Stimulated activated CD8-positive, alpha-beta memory T cell treated with anti-CD3 and anti-CD28 coated beads, Interleukin-4, amount 100 ng/mL, for 24 hours (primary cell): Measurements from ENCODE around the gene CDR2L.
A peak's percentile ranks its signal among the peaks of the same experiment; 100 is the strongest.
"Not testable (repeated sequence)": the region's sequence is repeated elsewhere in the genome, so short reads cannot be mapped to it uniquely, and the experiment has no call there.

Source experiments
- DNase-seq: peaks from one replicate; pipeline ENCODE4 v3.0.0-alpha.2; 2020; ENCODE audit warnings: low read depth

The CDR2L gene

DNA sequence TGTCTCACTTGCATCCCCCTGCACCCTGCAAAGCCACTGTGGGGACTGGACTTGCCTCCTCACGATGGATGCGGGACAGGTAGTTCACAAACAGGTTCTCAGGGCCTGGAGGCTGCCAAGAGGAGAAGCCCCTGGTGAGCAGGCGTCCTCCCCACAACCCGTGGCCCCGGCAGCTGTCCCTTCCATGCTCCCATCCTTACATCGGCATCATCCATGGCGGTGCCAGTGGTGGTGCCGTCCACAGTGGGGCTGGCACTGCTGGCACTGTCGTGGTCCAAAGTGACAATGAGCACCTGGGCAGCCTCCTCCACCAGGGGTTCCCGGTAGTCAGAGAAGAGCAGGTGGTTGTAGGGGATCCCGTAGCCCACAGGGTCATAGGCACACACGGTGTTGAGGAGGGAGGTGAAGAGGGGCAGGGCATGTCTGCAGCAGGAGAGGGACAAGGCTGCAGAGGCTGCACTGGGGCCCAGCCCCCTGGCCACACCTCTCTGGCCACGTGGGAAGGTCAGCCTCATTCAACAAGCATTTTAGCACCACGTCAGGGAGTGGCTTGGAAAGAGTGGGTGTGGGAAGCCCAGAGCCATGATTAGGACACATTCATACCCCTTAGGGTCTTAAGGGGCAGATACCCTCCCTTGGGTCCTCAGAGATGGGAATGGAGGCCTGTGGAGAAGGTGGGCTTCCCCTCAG is 27.5 kb upstream of the CDR2L start:
- DNase-seq: no peak

GRCh38 chr17:74960570-74961342 is 26.7 kb upstream of the CDR2L start:
- DNase-seq: no peak

DNA sequence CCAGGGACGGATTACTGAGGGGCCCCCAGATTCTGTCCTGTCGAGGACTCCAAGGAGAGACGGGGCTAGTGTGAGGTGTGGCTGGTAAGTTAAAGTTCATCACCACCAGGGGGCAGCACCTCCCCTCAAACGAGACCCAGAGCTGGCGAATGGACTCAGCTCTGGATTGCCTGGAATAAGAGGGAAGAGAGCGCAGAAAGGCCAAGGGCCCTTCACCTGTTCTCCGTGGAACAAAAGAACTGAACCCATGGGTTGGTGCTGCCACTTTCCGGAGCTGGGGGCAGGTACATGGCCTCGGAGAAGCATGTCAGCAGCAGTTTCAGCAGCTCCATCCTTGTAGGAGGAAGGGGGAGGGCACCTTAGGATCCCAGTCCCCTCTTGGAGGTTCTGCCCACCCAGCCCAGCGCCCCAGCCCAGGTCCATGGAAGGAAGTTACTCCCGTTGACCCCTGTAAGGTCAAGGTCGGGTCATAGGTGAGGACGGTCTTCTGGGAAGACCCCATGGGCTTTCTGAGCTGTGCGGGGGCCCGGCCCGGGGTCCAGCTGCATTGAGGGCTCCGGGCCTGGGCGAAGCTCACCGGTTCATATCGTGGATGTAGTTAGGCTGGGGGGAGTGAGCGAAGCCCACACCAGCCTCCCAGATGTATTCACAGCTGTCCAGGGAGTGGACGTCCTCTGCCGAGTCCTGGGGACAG is 25.6 kb upstream of the CDR2L start:
- DNase-seq: peak; percentile 73

GRCh38 chr17:74962622-74963394 is 24.6 kb upstream of the CDR2L start:
- DNase-seq: no peak

DNA sequence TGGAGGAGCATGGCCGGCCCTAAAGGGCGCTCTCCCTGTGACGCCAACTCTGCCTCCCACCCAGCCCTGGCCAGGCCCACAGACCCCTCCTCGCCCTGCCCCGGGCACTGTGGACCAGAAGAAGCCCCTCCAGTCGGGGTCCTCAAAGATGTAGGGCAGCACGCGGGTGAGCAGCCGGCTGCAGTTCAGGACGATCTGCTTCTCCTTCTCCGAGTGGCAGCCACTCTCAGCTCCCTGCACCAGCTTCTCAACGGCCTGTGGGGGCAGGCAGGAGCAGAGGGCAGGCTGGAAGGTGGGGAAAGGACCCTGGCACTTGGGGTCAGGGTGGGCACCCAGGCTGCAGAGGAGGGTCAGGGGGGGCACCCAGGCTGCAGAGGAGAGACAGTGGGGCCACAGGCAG is 23.8 kb upstream of the CDR2L start:
- DNase-seq: no peak

DNA sequence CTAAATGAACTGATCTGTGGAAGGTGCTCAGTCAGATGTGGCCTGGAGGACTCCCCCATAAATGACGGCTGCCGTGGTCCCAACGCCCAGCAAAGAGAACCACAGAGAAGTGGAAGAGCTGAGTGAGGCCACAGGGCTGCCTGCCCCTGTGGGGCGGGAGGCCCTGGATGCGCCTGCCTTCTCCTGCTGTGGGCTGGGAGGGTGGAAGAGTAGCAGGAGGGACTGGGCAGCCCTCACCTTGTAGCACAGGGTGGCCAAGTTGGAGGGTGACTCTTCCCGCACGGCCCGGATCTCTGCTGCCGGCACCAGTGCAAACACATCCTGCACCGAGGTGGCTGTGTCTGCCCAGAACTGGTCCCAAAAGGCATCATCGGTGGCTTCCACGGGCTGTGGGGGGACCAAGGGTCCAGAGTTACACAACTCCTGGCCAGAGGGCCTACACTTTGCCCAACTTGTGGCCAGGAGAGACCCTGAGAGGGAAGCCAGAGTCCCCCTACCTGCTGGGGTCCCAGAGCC is 23.1 kb upstream of the CDR2L start:
- no peak for DNase-seq

- DNase-seq: no peak
Observed at GRCh38 chr17:74964988-74965622, 22.3 kb upstream of the CDR2L start.

- DNase-seq: no peak
Observed at GRCh38 chr17:74968361-74968780, 19.1 kb upstream of the CDR2L start.

GRCh38 chr17:74969501-74969900 is 17.9 kb upstream of the CDR2L start:
- DNase-seq: not testable (repeated sequence)

DNA sequence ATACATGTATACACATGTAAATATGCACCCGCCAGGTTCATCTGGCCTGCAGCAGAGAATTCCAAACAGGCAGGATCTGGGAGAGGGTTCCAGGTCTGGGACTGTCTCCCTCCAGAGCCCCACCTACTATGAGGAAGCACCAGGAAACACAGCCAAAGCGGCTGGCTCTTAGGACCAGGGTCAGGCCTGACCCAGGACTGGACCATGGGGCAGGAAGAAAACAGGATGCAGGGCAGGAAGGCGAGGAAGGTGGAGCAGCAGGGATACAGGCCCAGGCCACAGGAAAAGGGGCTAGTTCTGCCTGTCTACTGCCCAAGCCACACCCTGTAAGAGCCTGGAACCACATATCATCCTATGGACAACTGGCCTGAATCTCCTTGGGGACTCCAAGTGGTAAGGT is 17.0 kb upstream of the CDR2L start:
- no peak for DNase-seq

DNA sequence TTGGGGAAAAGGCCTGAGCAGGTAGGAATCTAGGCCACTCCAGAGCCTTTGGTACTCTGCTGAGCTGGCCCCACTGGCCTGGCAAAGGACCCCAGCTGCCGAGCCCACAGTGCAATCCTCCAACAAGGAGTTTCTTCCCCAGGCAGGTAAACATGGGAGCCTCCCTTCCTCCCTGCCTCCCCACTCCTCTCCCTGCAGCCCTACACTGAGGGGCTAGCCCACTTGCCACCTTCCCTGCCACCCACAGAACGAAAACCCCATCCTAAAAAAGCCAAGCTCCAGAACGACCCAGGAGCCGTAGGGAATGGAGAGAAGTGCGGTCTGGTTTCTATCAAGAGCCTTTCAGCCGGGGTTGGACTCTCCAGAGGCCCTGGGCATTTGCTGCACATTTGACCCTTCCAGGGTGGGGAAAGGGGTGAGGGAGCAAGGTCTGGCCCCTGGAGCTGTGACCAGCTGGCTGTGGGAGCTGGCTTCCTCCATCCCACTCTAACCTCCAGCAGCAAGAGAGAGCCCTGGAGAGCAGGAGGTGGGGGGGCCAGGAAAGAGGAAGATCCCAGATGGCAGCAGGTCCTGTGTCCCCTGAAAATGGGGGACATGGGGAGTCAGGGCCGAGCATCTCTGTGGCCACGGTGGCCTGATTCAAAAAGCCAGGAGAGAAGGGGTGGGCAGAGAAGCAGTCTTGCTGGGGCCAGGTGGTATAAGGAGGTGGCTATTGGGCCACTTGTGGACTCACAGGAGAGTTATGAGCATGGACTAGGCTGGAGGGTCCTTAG is 16.2 kb upstream of the CDR2L start:
- DNase-seq: no peak

DNA sequence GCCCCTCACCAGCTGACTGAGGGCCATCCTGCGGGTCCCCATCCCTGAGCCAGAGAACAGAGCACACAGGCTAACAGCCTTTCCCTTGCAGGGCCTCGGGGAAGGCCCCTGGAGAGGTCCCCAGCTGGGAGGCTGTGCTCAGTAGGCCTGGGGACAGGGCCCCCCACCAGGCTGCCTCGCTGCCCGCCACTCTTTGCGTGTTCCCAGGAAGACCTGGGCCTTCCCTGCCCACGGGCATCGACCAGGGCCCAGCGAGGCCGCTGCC is 15.7 kb upstream of the CDR2L start:
- DNase-seq: no peak

DNA sequence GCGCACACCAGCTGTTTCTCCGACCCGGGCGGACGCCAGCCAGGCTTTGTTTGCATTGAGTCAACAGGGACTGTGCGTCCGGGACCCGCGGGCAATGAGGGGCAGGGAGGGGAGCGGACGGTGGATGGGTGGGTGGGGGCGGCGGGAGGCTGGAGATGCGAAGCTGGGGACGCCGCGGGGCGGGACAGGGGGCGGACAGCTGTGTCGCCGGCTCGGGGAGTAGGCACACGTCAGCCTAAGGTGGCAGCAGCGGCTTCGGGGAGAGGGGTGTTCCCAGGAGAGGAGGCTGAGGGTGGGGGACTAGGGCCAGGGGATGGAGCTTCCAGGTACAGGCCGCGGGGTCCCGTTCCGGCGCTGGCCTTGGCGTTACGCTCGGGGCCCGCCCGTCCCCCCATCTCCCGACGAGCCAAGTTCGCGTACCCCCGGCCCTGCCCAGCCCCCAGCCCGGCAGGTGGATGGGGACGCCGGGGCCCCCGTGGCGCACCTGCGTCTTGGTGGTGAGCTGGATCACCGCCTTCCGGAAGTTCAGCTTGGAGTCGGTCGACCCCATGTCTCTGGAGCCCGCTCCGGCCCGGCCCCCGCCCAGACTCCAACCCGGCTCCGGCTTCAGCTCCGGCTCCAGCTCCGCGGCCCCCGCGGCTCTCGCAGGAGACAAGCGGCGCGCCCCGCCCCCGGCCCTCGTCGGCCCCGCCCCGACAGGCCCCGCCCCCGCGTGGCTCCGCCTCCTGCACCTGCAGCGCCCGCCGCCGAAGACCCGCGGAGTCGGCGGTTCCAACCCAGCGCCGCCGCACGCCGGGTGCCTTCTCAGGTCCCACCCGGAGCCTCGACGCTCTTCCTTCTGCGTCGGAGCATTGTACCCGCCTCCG is 15.1 kb upstream of the CDR2L start, which contains the start of gene HID1:
Gene HID1, minus strand, starts transcription at position 653 of the 866 bp plus-strand sequence. Its CDS starts 103 bp downstream, at position 550.
- peak; percentile 73 for DNase-seq

GRCh38 chr17:74972973-74973328 is 14.5 kb upstream of the CDR2L start:
- no peak for DNase-seq

DNA sequence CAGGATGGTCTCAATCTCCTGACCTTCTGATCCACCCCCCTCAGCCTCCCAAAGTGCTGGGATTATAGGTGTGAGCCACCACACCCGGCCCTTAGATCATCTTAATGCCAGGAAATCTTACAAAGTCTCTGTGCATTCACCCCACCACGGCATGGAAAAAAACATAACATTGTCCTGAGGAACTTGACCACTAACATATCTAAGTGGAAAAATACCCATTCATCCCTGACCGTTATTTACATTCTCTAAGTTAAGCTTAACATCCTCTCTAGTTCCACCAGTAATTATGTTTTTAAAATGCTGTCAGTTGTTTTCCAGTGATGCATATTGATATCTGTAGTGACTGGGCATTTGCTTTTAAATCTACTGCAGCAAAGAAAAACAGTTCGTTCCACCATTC is 11.5 kb upstream of the CDR2L start:
- no peak for DNase-seq

GRCh38 chr17:74977802-74978201 is 9.6 kb upstream of the CDR2L start:
- no peak for DNase-seq

DNA sequence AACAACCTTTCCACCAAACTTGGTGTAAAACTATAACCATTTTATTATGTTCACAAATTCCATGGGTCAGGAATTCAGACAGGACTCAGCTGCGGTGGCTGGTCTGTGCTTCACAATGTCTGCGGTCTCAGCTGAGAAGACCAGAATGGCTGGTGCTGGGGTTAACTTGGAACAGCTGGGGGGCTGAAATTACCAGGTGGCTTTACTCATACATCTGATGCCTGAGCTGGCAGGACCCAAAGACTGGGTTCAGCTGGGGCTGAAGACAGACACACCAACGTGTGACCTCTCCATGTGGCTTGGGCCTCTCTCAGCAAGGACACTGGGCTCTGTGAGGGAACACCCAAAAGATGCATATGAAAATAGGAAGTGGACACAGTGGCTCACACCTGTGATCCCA is 9.2 kb upstream of the CDR2L start:
- DNase-seq: no peak

- no peak for DNase-seq
Observed at GRCh38 chr17:74979408-74980146, 7.9 kb upstream of the CDR2L start.

GRCh38 chr17:74981318-74981978 is 6.0 kb upstream of the CDR2L start:
- no peak for DNase-seq
